Measurements from ENCODE around the gene CDH23.

- TF ChIP-seq CTCF (IDR thresholded peaks at IDR 0.05) (no peak), JUN (CRISPR knock-in tag; IDR thresholded peaks at IDR 0.05) (no peak), MLX (CRISPR knock-in tag; IDR thresholded peaks at IDR 0.05) (no peak), MAX (CRISPR knock-in tag; IDR thresholded peaks at IDR 0.05) (no peak), FOXJ3 (CRISPR knock-in tag; IDR thresholded peaks at IDR 0.05; ENCODE audit: borderline replicate concordance) (no peak)
Measured at GRCh38 chr10:71451754-71452153, 55.0 kb downstream of the CDH23 start.

Measured in WTC11 (cell line).